ENCODE measurements around the gene FAHD2A. TPM values are rescaled to one million over a fixed set of nuclear protein-coding genes. Genes with fewer than 3 reads are reported as not detected.
"Not testable (repeated sequence)": the region's sequence is repeated elsewhere in the genome, so short reads cannot be mapped to it uniquely, and the experiment has no call there.

Gene FAHD2A
- total RNA-seq, 1 donor from 2014 or later: 32.4 TPM

DNA sequence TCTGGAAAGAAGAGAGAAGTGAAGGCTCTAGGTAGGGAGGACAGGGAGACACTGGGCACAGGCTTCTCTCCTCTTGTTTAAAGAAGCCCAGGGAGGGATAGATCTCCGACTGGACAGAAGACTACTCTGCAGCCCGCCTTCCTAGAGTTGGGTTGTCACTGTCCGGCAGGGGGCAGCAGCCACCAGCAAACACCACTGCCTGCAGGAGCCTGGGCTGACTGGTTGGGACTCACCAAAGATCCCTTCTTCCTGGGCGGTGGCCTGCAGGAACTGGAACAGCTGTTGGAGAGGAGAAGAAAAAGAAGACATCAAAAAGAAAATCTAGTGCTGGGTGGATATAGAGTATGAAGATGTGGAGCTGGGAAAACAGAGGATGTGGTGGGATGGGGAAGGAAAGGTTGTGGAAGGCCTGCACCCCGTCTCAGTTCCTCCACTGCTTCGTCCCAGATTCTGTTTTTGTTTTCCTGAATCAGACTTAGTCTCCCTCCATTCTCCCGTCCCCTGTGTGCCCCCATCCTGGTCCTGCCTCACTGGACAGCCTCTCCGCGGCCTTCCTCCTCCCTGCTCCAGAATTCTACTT, 11.6 kb downstream of the FAHD2A start:
- H3K27ac ChIP-seq (replicated peaks); H3K9me3 ChIP-seq (replicated peaks); intact Hi-C loops (cut with micrococcal nuclease); H3K36me3 ChIP-seq; H3K27me3 ChIP-seq (ENCODE audit: low read depth); H3K4me1 ChIP-seq; H3K4me3 ChIP-seq: not testable (repeated sequence)
- peak; percentile 86 for DNase-seq
- TF ChIP-seq, protein P1, sequence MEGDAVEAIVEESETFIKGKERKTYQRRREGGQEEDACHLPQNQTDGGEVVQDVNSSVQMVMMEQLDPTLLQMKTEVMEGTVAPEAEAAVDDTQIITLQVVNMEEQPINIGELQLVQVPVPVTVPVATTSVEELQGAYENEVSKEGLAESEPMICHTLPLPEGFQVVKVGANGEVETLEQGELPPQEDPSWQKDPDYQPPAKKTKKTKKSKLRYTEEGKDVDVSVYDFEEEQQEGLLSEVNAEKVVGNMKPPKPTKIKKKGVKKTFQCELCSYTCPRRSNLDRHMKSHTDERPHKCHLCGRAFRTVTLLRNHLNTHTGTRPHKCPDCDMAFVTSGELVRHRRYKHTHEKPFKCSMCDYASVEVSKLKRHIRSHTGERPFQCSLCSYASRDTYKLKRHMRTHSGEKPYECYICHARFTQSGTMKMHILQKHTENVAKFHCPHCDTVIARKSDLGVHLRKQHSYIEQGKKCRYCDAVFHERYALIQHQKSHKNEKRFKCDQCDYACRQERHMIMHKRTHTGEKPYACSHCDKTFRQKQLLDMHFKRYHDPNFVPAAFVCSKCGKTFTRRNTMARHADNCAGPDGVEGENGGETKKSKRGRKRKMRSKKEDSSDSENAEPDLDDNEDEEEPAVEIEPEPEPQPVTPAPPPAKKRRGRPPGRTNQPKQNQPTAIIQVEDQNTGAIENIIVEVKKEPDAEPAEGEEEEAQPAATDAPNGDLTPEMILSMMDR (IDR thresholded peaks at IDR 0.05; ENCODE audit: borderline replicate concordance): peak; percentile 86

DNA sequence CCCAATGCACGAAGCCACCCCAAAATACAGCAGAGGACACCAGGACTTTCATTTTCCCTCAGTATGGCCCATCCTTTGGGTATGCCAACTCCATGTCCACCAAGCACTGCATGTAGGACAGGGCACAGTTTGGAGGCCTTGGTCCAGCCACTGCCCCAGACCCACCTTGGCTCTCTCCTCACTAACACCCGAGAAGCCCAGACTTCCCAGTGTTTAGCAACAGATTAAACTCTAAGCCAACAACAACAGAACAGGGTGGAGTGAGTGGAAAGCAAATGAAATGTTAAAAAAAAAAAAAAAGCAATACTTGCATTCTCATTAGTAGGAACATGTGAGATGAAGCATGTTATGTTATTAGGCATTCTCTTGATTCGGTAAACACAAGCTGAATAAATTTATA, 12.6 kb downstream of the FAHD2A start:
- H3K27me3 ChIP-seq (ENCODE audit: low read depth); H3K27ac ChIP-seq (replicated peaks); H3K9me3 ChIP-seq (replicated peaks); intact Hi-C loops (cut with micrococcal nuclease); H3K36me3 ChIP-seq; DNase-seq; H3K4me1 ChIP-seq; H3K4me3 ChIP-seq: not testable (repeated sequence)

DNA sequence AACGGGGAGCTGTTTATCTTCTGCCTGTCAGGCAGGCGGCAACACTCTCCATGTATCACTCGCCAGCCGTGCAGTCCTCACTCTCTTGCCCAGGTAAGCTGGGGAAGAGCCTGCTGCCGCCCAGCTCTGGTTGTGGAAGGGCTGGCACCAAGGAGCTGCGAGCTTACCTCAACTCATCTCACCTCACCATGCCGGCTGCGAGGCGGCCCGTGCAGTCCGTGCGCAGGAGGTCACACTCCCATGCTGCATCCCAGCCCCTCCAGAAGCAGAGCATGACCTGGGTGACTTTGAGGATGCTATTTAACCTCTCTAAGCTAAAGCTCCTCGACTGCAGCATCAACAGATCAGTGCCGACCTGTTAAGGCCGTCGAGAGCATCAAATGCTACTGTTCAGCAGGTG, 13.1 kb downstream of the FAHD2A start:
- H3K4me1 ChIP-seq; H3K9me3 ChIP-seq (replicated peaks); H3K27ac ChIP-seq (replicated peaks); H3K27me3 ChIP-seq (ENCODE audit: low read depth); intact Hi-C loops (cut with micrococcal nuclease); DNase-seq; H3K36me3 ChIP-seq; H3K4me3 ChIP-seq: not testable (repeated sequence)

DNA sequence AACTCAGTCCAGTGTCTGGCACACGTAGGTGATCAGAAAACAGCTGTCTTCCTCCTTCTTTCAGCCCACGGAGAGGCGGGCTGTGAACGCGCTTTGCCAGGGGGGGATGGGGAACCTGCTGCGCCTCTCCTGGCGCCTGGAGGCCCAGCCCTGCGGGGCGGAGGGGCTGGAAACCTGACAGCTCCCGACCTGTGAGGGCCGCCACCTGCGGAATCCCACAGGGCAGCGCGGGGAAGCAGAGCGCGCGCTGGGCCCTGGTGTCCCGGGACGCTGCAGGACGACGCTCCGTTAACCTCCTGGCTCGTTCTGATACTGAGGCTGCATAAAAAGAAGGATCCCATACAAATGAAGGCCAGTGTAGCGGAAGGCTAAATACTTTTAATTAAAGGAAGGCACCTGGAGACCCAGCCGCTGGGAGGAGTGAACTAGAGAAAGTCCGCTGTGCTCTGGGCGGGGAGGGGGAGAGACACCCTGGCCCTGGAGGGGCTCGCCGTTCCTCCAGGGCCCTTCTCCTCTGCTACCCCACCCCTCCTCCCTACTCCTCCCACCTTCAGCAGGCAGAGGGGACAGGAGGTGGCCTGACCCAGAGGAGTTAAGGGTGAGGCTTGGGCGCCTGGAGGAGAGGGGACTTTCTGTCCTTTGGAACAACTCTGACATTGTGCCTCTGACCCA, 24.8 kb downstream of the FAHD2A start:
- intact Hi-C loops (cut with micrococcal nuclease); DNase-seq; H3K4me1 ChIP-seq; H3K4me3 ChIP-seq; H3K36me3 ChIP-seq; H3K9me3 ChIP-seq (replicated peaks); H3K27ac ChIP-seq (replicated peaks); H3K27me3 ChIP-seq (ENCODE audit: low read depth): not testable (repeated sequence)

DNA sequence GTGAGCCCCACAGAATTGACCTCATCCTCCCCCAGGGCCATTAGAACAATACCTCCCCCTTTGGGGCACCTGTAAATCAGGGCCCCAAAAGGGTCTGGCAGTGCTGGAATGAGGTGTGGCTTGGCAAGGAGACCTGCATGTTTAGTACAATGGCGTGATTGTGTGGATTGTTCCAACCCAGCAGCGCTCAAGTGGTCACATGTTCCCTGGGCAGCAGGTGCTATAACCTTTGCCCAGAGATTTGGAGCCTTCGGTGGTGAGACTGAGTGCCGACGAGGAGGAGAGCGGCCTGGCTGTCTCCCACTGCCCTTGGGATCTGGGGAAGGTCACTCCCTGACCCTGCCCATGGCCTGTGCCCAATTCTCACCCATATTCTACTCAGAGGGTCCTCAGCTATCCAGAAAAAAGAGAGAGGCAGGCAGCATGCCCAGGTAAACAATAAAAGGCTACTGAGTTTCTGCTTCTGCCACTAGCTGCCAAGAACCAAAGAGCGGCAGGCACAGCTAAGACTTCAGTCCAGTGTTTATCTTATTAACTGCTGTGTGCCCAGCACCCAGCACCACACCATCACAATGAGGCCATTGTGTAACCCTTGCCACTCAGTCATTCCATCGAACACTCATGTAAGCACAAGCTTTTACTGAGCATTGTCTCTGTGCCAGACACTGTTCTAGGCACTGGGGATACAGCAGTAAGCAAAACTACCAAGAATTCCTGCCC, 27.4 kb downstream of the FAHD2A start:
- H3K4me1 ChIP-seq; H3K4me3 ChIP-seq; H3K27ac ChIP-seq (replicated peaks); DNase-seq; H3K9me3 ChIP-seq (replicated peaks); H3K27me3 ChIP-seq (ENCODE audit: low read depth); H3K36me3 ChIP-seq; intact Hi-C loops (cut with micrococcal nuclease): not testable (repeated sequence)

- DNase-seq; H3K27me3 ChIP-seq (ENCODE audit: low read depth); H3K4me1 ChIP-seq; intact Hi-C loops (cut with micrococcal nuclease); H3K4me3 ChIP-seq; H3K36me3 ChIP-seq; H3K9me3 ChIP-seq (replicated peaks); H3K27ac ChIP-seq (replicated peaks): not testable (repeated sequence)
These were observed 30.9 kb downstream of the FAHD2A start for GRCh38 chr2:95433373-95433772.

GRCh38 chr2:95433973-95434372, 31.5 kb downstream of the FAHD2A start:
- H3K9me3 ChIP-seq (replicated peaks); H3K36me3 ChIP-seq; DNase-seq; H3K4me3 ChIP-seq; H3K4me1 ChIP-seq; H3K27me3 ChIP-seq (ENCODE audit: low read depth); intact Hi-C loops (cut with micrococcal nuclease): not testable (repeated sequence)
- peak overlapping the region; percentile 51 for H3K27ac ChIP-seq (replicated peaks)

DNA sequence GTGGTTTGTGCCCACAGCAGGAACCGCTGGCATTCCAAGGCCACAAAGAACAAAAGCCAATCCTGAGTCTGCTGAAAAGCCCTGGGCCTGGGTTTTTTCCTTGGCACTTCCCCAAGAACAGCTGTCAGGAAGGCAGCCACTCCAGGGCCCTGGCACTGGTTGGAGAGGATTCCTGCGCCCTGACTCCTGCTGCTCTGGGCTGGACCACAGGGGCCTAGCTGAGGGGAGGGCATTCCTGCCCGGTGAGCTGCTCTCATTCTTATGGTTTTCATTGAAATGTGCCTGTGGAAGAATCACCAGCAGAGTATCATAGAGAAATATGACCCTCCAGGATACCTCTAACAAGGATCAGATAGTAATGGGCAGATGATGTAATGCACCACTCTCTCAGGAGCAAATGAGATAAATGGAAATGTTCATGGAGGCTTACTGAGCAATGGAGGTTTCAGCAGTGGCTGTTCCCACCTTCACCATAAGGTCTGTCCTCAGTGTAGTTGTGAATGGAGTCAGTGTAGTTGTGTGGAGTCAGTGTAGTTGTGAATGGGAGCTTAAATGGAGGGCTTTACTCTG, 32.1 kb downstream of the FAHD2A start:
- H3K27ac ChIP-seq (replicated peaks); H3K4me1 ChIP-seq; H3K4me3 ChIP-seq; H3K36me3 ChIP-seq; H3K9me3 ChIP-seq (replicated peaks); intact Hi-C loops (cut with micrococcal nuclease); H3K27me3 ChIP-seq (ENCODE audit: low read depth): not testable (repeated sequence)
- DNase-seq: peak; percentile 25

- H3K36me3 ChIP-seq; H3K27me3 ChIP-seq (ENCODE audit: low read depth); DNase-seq; H3K9me3 ChIP-seq (replicated peaks); H3K4me1 ChIP-seq; H3K4me3 ChIP-seq; H3K27ac ChIP-seq (replicated peaks); intact Hi-C loops (cut with micrococcal nuclease): not testable (repeated sequence)
These were observed 32.8 kb downstream of the FAHD2A start for GRCh38 chr2:95435162-95435871.

- H3K36me3 ChIP-seq; H3K27me3 ChIP-seq (ENCODE audit: low read depth); H3K9me3 ChIP-seq (replicated peaks); H3K4me3 ChIP-seq; intact Hi-C loops (cut with micrococcal nuclease); DNase-seq; H3K27ac ChIP-seq (replicated peaks); H3K4me1 ChIP-seq: not testable (repeated sequence)
These were observed 33.3 kb downstream of the FAHD2A start for GRCh38 chr2:95435872-95436209.

DNA sequence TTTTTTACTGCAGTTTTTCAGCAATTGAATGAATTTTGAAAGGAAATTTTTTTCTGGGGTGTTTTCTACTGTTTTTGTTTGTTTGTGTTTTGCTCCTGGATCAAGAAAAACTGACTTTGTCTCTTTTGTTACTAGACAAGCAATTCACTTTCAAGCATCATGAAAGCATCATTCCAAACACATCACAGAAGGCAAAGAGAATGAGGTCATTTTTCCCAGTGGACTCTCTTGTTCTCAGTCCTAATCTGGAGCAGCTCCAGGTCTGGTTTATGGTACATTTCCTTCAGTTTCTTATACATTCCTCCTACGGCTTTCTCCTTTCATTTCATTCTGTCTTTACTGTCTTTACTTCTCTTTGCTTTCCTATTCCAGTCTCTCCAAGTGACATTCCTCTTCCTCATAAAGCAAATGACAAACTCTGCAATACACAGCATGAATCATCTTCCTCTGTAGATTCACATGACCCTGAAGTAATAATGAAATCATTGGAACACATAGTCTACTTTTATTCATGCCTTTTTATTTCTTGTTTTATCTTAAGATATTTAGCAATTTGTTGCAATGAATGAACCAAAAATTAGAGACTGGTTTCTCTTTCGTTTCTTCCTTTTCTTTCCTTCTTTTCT, 40.1 kb downstream of the FAHD2A start:
- H3K4me1 ChIP-seq; H3K27ac ChIP-seq (replicated peaks); H3K36me3 ChIP-seq; intact Hi-C loops (cut with micrococcal nuclease); H3K4me3 ChIP-seq; H3K9me3 ChIP-seq (replicated peaks); H3K27me3 ChIP-seq (ENCODE audit: low read depth); DNase-seq: not testable (repeated sequence)

DNA sequence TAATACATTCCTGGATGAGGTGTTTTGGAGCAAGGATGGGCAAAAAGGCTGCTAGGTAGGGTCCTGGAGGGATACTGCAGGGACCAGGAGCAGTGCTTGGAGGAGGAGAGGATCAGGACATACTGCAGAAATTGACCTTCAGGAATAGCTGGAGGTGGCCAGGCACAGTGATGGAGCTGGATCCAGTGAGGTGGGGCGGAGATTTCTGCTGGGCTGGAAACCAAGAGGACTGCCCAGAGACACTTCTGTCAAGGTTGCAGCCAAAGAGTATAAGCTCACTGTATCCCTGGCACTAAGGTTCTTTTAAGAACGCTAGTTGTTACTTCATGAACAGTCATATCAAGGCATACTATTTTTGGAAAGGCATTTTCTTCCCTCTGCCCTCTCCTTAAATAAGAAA, 42.8 kb downstream of the FAHD2A start:
- H3K27me3 ChIP-seq (ENCODE audit: low read depth); H3K9me3 ChIP-seq (replicated peaks); H3K4me1 ChIP-seq; H3K36me3 ChIP-seq; H3K4me3 ChIP-seq; intact Hi-C loops (cut with micrococcal nuclease); H3K27ac ChIP-seq (replicated peaks); DNase-seq: not testable (repeated sequence)
